Uterus (tissue), 4 donors: ENCODE data around the gene GADD45B. TPM values are rescaled to one million over a fixed set of nuclear protein-coding genes. Genes with fewer than 3 reads are reported as not detected.

Experiments used
- DNase-seq, 2 donors: peaks; one replicate each; pipeline ENCODE4 v3.0.0-alpha.2; 2019 to 2020
- H3K27ac ChIP-seq, 2 donors: fragments of 200-600 bp; sonication (generic); 1 replicate in 1 of 2; 2 replicates in 1 of 2; pipeline ENCODE4 v1.5.1; 2016 to 2018
- H3K27me3 ChIP-seq, 2 donors: fragments of 200-600 bp; sonication (generic); one replicate each; pipeline ENCODE4 v1.5.1; 2018 to 2019; ENCODE audit warnings: control low read depth in 1 of 2
- H3K36me3 ChIP-seq, 2 donors: fragments of 200-600 bp; sonication (generic); one replicate each; pipeline ENCODE4 v1.5.1; 2019; ENCODE audit warnings: control low read depth in 1 of 2
- H3K4me1 ChIP-seq, 2 donors: fragments of 200-600 bp; sonication (generic); one replicate each; pipeline ENCODE4 v1.5.1; 2018 to 2019; ENCODE audit warnings: control low read depth in 1 of 2
- H3K4me3 ChIP-seq, 2 donors: fragments of 200-600 bp; sonication (generic); 1 replicate in 1 of 2; 2 replicates in 1 of 2; pipeline ENCODE4 v1.5.1; 2018 to 2019; ENCODE audit warnings: mild to moderate bottlenecking in 1 of 2
- H3K9me3 ChIP-seq, 2 donors: fragments of 200-600 bp; sonication (generic); one replicate each; pipeline ENCODE4 v1.5.1; 2019; ENCODE audit warnings: control low read depth in 1 of 2
- POLR2A ChIP-seq, 2 donors: fragments of 450-650 bp; IDR thresholded peaks; one replicate each; pipeline ENCODE4 v1.6.1; 2016; ENCODE audit warnings: antibody characterized with exemption in 2 of 2, mild to moderate bottlenecking in 1 of 2, moderate library complexity in 1 of 2
- intact Hi-C: fragments of 100-400 bp; cut with DNase I; formaldehyde crosslinking; loops from one replicate; pipeline ENCODE4 v1.15.1; 2023; ENCODE audit warnings: low total_unique reads
- total RNA-seq, 4 donors: library from RNA; depleted of rRNA in 3 of 4; stranded (reverse); fragments of >200 nt in 3 of 4; gene quantifications; one replicate each; pipeline versions ENCODE4 v1.1.0 to v1.2.4, GENCODE V29; 2014 to 2023
- TF ChIP-seq, protein P1 (sequence below), 4 experiments: fragments of 200-600 bp in 2 of 4; fragments of 450-650 bp in 2 of 4; sonication (generic) in 2 of 4; IDR thresholded peaks; one replicate each; pipeline ENCODE4 v1.5.1; 2016 to 2019; ENCODE audit warnings: antibody characterized with exemption in 4 of 4, mild to moderate bottlenecking in 2 of 4, moderate library complexity in 1 of 4
- donor health status: DM: yes; HTN: yes; CAD: no.

GADD45B gene
- total RNA-seq, 4 donors from 2014 or later = 17.6 to 68.2 (median 38.0) TPM

DNA sequence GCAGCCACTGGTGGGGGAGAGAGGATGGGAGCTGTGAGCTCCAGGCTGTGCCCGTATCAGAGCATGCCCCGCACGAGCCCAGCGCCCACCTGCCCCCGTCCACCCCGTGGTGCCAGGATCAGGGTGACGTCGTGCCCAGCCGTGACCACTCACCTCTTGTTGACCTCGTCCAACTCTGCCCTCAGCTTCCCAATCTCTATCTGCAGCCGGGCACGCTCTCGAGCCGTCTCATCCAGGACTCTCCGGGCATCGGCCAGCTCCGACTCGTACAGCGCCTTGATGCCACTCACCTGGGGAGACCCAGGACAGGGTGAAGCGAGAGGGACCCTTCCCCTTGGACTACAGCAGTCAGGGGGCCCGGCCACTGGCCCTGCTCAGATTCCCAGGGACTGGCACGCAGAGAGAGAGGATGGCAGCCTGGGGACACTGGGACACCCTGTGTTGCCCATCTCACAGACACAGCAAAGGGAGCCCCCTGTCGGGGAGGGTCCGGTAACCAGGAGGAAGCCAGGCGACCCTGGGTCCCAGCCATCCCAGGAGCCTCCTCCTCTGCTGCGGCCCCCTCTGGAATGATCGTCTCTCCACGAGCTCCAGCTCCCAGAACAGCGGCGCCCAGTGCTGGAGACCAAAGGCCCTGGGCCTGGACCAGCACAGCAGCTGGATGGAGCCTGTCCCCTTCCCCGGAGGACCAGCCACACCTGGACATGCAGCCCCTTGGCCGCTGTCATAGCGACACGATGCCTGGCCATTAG lies 31.5 kb upstream of the GADD45B start:
- DNase-seq = no peak
- TF ChIP-seq, protein P1, sequence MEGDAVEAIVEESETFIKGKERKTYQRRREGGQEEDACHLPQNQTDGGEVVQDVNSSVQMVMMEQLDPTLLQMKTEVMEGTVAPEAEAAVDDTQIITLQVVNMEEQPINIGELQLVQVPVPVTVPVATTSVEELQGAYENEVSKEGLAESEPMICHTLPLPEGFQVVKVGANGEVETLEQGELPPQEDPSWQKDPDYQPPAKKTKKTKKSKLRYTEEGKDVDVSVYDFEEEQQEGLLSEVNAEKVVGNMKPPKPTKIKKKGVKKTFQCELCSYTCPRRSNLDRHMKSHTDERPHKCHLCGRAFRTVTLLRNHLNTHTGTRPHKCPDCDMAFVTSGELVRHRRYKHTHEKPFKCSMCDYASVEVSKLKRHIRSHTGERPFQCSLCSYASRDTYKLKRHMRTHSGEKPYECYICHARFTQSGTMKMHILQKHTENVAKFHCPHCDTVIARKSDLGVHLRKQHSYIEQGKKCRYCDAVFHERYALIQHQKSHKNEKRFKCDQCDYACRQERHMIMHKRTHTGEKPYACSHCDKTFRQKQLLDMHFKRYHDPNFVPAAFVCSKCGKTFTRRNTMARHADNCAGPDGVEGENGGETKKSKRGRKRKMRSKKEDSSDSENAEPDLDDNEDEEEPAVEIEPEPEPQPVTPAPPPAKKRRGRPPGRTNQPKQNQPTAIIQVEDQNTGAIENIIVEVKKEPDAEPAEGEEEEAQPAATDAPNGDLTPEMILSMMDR (IDR thresholded peaks at IDR 0.05) = no peak
- no peak for TF ChIP-seq POLR2A (IDR thresholded peaks at IDR 0.05)
- H3K9me3 ChIP-seq = no peaks in the 10 kb centered on the region
- H3K4me3 ChIP-seq = no peak overlapping the region
- no peak overlapping the region for H3K27ac ChIP-seq
- no peaks in the 10 kb centered on the region for H3K4me1 ChIP-seq
- H3K27me3 ChIP-seq = no peaks in the 10 kb centered on the region
- no peaks in the 10 kb centered on the region for H3K36me3 ChIP-seq
- intact Hi-C loops = no loop called here

DNA sequence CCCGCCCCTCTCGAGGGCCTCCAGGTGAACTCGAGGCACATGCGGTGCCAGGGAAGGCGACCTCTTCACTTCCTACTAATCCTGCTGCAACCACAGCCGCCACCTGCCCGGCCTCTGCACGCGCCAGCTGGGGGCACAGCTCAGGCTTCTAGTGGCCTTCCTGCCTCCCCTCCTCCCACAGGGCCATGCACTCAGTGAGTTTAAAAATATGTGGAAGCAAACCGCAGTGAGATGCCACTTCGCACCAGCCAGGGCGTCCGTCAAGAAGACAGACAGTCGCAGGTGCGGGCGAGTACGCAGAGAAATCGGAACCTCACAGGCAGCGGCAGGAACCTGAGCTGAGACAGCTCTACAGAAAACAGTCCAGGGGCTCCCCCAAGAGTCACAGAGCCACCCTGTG lies 29.5 kb upstream of the GADD45B start:
- no peak for TF ChIP-seq POLR2A (IDR thresholded peaks at IDR 0.05)
- TF ChIP-seq, protein P1 (IDR thresholded peaks at IDR 0.05) = no peak
- no peak for DNase-seq
- Histone ChIP-seq H3K9me3 (no peaks in the 10 kb centered on the region), H3K27me3 (no peaks in the 10 kb centered on the region), H3K4me1 (no peaks in the 10 kb centered on the region), H3K4me3 (no peak overlapping the region), H3K27ac (no peak overlapping the region), H3K36me3 (no peaks in the 10 kb centered on the region)
- intact Hi-C loops = no loop called here

- no peak for DNase-seq
- Histone ChIP-seq H3K4me3 (no peak overlapping the region), H3K4me1 (no peaks in the 10 kb centered on the region), H3K9me3 (no peaks in the 10 kb centered on the region), H3K27ac (no peak overlapping the region), H3K27me3 (no peaks in the 10 kb centered on the region), H3K36me3 (no peaks in the 10 kb centered on the region)
- intact Hi-C loops = no loop called here
- TF ChIP-seq, protein P1 (IDR thresholded peaks at IDR 0.05) = no peak
- no peak for TF ChIP-seq POLR2A (IDR thresholded peaks at IDR 0.05)
Observed at GRCh38 chr19:2449019-2449418, 26.9 kb upstream of the GADD45B start.

GRCh38 chr19:2451138-2451537 lies 24.8 kb upstream of the GADD45B start:
- intact Hi-C loops = no loop called here
- H3K9me3 ChIP-seq = no peaks in the 10 kb centered on the region
- peaks cover 0 to 9% of the 10 kb centered on the region in 2 donors for H3K4me1 ChIP-seq
- H3K36me3 ChIP-seq = no peaks in the 10 kb centered on the region
- TF ChIP-seq POLR2A (IDR thresholded peaks at IDR 0.05) = no peak
- TF ChIP-seq, protein P1 (IDR thresholded peaks at IDR 0.05) = no peak
- H3K4me3 ChIP-seq = no peak overlapping the region
- no peak for DNase-seq
- no peaks in the 10 kb centered on the region for H3K27me3 ChIP-seq
- no peak overlapping the region for H3K27ac ChIP-seq

DNA sequence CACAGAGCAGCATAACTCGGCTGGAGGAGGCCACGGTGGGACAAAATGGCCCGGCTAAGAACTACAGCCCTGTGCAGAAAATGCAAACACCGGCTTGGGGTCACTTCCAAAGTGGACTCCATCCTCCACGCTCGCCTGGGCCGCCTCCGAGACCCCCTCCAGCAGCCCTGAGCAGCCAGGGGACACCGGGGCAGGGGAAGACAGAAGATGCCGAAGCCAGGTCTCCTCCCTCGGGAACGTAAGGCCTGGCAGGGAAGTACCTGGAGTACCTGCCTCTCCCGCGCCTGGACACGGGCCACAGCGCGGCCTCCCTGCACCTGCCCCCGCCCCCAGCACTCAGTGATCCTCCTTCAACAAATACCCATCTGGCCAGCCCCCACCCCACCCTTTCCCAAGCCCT lies 24.2 kb upstream of the GADD45B start:
- TF ChIP-seq, protein P1 (IDR thresholded peaks at IDR 0.05) = no peak
- no peak for TF ChIP-seq POLR2A (IDR thresholded peaks at IDR 0.05)
- DNase-seq = no peak
- intact Hi-C loops = no loop called here

More for the DNA sequence above, 24.2 kb upstream of the GADD45B start:
- H3K4me1 ChIP-seq = peaks cover 0 to 9% of the 10 kb centered on the region in 2 donors
- no peaks in the 10 kb centered on the region for H3K36me3 ChIP-seq
- H3K9me3 ChIP-seq = no peaks in the 10 kb centered on the region
- H3K27me3 ChIP-seq = no peaks in the 10 kb centered on the region
- no peak overlapping the region for H3K27ac ChIP-seq
- H3K4me3 ChIP-seq = no peak overlapping the region
